ENCODE data around the gene AGRN. TPM values are rescaled to one million over a fixed set of nuclear protein-coding genes. Genes with fewer than 3 reads are reported as not detected.

AGRN gene
- total RNA-seq, 4 donors from 2014 or later = 20.0 to 35.8 (median 32.0) TPM

DNA sequence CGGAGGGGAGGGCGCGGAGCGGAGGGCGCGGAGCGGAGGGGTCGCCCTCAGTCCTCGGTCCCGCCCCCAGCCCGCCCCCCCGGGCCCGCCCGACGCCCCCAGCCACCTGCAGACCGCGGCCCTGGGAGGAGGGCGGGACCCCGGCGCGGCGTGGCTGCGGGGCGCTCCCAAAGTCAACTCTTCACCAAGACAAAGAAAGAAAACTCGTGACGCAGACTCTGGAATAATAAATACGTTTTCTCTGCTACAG is 21.2 kb upstream of the AGRN start:
- peaks cover 0 to 91% (median 3%) of the 10 kb centered on the region in 4 donors for H3K27me3 ChIP-seq
- H3K4me1 ChIP-seq = peaks cover 14 to 55% (median 38%) of the 10 kb centered on the region in 3 donors
- intact Hi-C loops (cut with DNase I) = no loop called here
- H3K36me3 ChIP-seq = no peaks in the 10 kb centered on the region
- TF ChIP-seq CTCF (IDR thresholded peaks at IDR 0.05) (no peak), POLR2A (IDR thresholded peaks at IDR 0.05) (no peak)
- H3K9me3 ChIP-seq = no peaks in the 10 kb centered on the region
- no peak for DNase-seq
- H3K4me3 ChIP-seq = peak overlapping the region; percentile 59 to 78 (median 68)
- peak overlapping the region in 3 of 4 donors; percentile 91 to 97 (median 94) for H3K27ac ChIP-seq
- WGBS, 2 donors = no CpG with 5 or more reads among the region's 27 CpGs

GRCh38 chr1:998995-999724 is 20.8 kb upstream of the AGRN start:
- intact Hi-C loops (cut with DNase I) = no loop called here
- Histone ChIP-seq H3K27me3 (peaks cover 0 to 96% (median 3%) of the 10 kb centered on the region in 4 donors), H3K27ac (peak overlapping the region; percentile 91 to 97 (median 94)), H3K4me3 (peak overlapping the region; percentile 59 to 78 (median 68)), H3K9me3 (no peaks in the 10 kb centered on the region), H3K36me3 (no peaks in the 10 kb centered on the region), H3K4me1 (peaks cover 14 to 55% (median 38%) of the 10 kb centered on the region in 3 donors)
- WGBS, 2 donors = 0% methylated on average over 7 of the region's 86 CpGs; no CpG with 5 or more reads in 1 of the 2 donors
- DNase-seq = no peak
- TF ChIP-seq CTCF (IDR thresholded peaks at IDR 0.05) (peak in 1 of 6 experiments; percentile 6), POLR2A (IDR thresholded peaks at IDR 0.05) (peak in 1 of 4 donors; percentile 1)

DNA sequence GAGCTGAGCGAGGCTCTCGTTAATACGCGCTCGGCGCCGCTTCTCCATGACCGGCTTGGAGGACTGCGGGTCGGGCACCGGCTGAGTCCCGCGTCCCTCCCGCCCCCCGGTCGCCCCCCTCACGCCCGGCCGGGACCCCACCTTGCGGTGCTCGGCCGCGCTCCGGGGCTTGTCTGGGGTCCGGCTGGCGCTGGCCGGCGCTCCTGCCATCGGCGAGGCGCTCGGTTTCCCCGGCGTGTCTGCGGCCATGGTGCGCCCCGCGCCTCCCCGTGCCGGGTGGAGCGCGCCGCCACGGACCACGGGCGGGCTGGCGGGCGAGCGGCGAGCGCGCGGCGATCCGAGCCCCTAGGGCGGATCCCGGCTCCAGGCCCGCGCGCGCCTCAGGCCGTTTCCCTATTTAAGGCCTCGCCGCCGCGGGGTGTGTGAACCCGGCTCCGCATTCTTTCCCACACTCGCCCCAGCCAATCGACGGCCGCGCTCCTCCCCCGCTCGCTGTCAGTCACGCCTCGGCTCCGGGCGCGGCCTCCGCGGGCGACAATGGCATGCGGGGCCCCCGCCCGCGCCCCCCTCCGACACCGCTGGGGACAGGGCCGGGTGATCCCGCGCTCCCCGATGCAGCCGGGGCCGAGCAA is 20.1 kb upstream of the AGRN start, which contains the start of gene HES4:
Gene HES4, minus strand, starts transcription at position 373 of the 632 bp plus-strand sequence. Its CDS starts 124 bp downstream, at position 249.
- no peaks in the 10 kb centered on the region for H3K36me3 ChIP-seq

DNA sequence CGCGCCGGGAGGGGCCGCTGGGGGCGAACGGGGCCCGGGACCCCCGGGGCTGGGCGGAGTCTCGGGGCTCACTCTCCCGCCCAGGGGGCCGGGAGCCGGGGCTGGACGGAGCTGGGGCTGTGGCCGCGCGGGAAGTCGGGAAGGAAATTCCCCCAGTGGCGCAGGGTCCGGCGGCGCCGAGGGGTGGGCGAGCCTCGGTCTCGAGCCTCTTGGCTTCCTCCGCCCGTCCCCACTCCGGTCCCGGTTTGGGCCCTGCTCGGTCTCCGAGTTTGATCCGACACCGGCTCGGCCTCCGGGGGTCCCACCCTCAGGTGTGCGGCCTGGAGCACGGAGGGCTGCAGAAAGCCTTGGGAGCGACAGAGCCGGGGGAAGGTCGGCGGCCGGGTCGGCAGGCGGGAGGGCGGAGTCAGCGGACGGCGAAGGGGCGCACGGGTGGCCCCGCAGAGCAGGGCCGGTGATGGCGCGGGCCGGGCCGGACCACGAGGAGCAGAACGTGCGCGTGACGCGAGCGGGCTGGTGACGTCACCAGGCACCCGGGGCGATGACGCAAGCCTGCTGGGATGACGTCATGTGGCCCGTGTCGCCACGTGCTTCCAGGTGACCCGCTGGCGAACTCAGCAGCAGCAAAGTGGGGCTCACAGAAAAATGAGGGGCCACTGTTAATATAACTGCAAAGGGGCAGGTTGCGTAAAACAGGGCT is 19.4 kb upstream of the AGRN start:
- peaks cover 0 to 96% (median 3%) of the 10 kb centered on the region in 4 donors for H3K27me3 ChIP-seq
- H3K4me3 ChIP-seq = peak overlapping the region; percentile 59 to 78 (median 68)
- H3K9me3 ChIP-seq = no peaks in the 10 kb centered on the region
- WGBS, 2 donors = 2 to 22% methylated on average over 1 to 23 of the region's 75 CpGs
- peaks cover 22 to 69% (median 38%) of the 10 kb centered on the region in 3 donors for H3K4me1 ChIP-seq
- TF ChIP-seq POLR2A (IDR thresholded peaks at IDR 0.05) (peak in 1 of 4 donors; percentile 70), CTCF (IDR thresholded peaks at IDR 0.05) (peak in 2 of 6 experiments; percentile 4 to 25)
- intact Hi-C loops (cut with DNase I) = no loop called here
- DNase-seq = no peak
- H3K36me3 ChIP-seq = no peaks in the 10 kb centered on the region
- H3K27ac ChIP-seq = peak overlapping the region; percentile 91 to 97 (median 94)

More for the DNA sequence above, 20.1 kb upstream of the AGRN start, which contains the start of gene HES4:
- Histone ChIP-seq H3K9me3 (no peaks in the 10 kb centered on the region), H3K4me1 (peaks cover 15 to 62% (median 38%) of the 10 kb centered on the region in 3 donors), H3K4me3 (peak within 1 kb of the TSS; percentile 59 to 78 (median 68)), H3K27me3 (peaks cover 0 to 96% (median 3%) of the 10 kb centered on the region in 4 donors), H3K27ac (peak within 1 kb of the TSS; percentile 91 to 97 (median 94))
- 0% methylated on average over 6 to 23 of the region's 95 CpGs for WGBS, 2 donors
- TF ChIP-seq CTCF (IDR thresholded peaks at IDR 0.05) (peak in 1 of 6 experiments; percentile 8), POLR2A (IDR thresholded peaks at IDR 0.05) (peak in 2 of 4 donors; percentile 82 to 91)
- intact Hi-C loops (cut with DNase I) = no loop called here
- DNase-seq = no peak
